Measurements from ENCODE around the gene CAND2.
"Not testable (repeated sequence)": the region's sequence is repeated elsewhere in the genome, so short reads cannot be mapped to it uniquely, and the experiment has no call there.

CAND2 gene

DNA sequence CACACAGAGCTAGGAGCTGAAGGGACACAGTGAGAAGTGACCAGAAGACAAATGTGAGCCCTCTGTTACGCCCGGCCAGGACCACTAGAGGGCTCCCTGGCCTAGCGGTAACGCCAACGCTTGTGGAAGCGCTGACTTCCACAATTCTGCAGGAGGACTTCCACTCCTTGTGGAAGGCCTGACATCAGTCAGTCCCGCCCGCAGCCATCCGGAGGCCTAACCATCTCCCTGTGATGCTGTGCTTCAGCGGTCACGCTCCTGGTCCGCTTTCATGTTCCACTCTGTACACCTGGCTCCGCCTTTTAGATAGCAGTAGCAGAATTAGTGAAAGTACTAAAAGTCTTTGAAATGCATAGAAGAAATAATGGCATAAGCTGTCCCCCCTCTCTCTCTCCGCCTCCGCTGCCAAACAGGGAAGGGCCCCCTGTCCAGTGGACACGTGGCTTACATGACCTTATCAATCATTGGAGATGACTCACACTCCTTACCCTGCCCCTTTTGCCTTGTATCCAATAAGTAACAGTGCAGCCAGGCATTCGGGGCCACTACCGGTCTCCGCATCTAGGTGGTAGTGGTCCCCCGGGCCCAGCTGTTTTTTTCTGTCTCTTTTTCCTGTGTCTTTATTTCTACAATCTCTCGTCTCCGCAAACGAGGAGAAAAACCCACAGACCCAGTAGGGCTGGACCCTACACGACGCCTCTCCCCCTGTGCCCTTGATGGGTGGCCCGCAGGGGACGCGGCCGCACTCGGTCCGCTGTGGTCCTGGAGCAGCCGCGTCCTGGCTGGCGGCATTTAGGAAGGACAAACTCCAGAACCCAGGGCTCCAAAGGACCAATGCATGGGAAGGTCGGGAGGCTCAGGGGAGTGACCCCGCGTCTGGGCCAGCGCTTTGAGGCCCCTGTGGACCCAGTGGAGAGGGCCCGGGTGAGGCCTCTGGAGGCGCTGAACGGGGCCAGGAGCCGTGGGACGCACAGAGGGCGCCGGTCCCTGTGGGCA lies 71.9 kb downstream of the CAND2 start:
- peak; percentile 59 for DNase-seq

GRCh38 chr3:12869035-12869621 lies 72.6 kb downstream of the CAND2 start:
- DNase-seq: peak; percentile 33

GRCh38 chr3:12870942-12871341 lies 74.5 kb downstream of the CAND2 start:
- DNase-seq: no peak

- no peak for DNase-seq
These were observed 75.0 kb downstream of the CAND2 start for GRCh38 chr3:12871404-12871983.

DNA sequence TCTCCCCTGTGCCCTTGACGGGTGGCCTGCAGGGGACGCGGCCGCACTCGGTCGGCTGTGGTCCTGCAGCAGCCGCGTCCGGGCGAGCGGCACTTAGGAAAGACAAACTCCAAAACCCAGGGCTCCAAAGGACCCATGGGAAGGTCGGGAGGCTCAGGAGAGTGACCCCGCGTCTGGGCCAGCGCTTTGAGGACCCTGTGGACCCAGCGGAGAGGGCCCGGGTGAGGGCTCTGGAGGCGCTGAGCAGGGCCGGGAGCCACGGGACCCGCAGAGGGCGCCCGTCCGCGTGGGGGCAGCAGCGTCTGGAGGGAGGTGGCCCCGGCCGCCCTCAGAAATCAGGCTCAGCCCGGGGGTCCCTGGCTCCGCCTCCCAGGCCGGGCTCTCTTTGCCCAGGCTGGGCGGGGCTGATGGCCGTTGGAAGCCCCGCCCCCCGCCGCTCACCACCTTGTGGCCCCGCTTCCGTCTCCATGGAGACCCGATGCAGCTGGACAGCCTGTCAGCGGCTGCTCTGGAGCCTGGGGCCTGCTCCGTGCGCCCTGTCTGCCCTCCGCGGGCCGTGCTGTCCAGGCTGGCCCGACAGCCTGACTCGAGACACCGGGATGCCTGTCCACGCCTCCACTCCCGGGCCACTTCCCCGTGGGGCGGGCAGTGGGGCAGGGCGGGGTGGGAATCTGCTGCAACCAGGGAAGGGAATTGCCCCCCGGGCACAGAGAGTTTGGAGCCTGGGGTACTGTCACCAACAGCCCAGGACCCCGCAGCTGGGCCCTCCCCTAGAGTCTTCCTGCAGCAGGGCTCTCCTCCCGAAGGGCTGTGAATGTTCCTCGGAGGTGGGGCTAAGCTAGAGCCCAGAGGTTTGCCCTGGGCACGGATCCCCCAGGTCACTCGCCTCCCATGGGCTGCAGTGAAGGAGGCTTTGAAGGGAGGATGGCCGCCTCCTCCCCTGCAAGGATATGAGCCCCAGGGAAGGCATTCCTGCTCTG lies 79.7 kb downstream of the CAND2 start:
- no peak for DNase-seq

DNA sequence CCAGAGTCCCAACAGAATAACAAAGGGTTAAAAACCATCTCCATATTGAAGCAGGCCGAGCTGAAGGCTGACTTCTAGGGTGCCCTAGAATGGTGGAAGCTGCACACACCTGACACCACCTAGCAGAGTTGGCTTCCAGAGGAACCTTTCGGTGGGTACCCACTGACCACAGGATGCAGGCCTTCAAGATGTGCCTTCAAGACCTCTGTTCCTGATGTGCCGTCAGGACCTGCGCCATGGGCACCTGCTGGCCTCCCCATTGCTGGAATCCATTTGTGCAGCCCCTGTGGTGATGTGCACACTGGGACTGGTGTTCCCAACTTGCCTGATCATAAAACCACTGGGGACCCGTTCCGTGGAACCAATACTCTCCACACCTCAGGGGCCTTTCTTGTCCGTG lies 80.6 kb downstream of the CAND2 start:
- DNase-seq: no peak

- no peak for DNase-seq
These were observed 81.7 kb downstream of the CAND2 start for GRCh38 chr3:12878141-12878574.

DNA sequence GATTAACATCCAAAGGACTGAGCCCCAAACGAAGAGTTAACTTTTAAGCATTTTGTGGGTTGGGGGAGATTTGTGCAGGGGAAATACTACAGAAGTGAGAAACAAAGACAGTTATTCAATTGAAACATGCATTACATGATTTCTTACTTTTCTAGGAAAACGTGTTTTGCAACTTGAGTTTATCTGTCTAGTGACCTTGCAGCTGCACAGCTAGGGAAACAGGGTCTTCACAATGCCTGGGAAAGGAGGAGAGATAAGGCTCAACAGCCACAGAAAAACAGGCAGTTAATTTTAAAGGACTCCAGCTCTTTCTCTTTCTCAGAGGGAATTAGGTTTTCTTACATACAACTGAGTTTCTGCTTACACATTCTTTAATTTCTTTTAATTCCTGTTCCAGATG lies 82.3 kb downstream of the CAND2 start:
- not testable (repeated sequence) for DNase-seq

DNA sequence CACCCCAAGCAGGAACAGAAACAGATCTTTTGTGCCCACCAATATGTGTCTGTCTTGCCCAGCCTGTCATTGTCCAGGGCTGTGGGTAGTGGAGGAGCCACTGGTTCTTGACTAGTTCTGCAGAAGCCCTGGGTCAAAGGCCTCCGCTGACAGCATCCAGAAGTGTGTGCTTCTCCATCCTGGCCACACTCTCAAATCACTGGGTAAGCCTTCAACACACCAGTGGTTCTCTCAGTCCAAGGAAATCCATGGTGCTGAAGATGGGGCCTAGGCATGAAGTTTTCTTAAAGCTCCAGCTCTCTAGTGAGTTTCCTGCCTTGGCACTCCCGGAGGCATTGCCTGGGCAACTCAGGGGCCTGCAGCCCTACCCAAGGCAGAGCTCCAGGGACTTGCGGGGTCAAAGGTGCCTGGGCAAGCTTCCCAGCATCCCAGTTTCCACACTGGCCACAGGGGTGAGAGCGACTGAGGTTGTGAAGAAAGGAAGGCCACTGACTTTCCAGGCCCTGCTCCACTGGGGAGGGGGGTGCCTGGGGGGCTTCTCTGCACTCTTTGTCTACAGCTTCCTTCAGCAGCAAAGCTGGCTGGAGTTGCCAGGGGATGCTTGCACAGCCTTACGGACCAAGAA lies 82.8 kb downstream of the CAND2 start:
- DNase-seq: no peak

DNA sequence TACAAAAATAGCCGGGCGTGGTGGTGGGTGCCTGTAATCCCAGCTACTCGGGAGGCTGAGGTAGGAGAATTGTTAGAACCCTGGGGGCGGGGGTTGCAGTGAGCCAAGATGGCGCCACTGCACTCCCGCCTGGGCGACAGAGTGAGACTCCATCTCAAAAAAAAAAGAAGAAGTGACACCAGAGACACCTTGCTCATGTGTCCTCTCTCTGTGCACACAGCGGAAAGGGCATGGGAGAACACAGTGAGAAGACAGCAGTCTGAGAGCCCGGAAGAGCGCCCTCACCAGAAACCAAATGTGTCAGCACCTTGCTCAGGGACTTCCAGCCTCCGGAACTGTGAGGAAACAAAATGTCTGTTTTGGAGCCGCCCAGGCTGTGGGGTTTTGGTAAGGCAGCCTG lies 85.4 kb downstream of the CAND2 start:
- DNase-seq: not testable (repeated sequence)

DNA sequence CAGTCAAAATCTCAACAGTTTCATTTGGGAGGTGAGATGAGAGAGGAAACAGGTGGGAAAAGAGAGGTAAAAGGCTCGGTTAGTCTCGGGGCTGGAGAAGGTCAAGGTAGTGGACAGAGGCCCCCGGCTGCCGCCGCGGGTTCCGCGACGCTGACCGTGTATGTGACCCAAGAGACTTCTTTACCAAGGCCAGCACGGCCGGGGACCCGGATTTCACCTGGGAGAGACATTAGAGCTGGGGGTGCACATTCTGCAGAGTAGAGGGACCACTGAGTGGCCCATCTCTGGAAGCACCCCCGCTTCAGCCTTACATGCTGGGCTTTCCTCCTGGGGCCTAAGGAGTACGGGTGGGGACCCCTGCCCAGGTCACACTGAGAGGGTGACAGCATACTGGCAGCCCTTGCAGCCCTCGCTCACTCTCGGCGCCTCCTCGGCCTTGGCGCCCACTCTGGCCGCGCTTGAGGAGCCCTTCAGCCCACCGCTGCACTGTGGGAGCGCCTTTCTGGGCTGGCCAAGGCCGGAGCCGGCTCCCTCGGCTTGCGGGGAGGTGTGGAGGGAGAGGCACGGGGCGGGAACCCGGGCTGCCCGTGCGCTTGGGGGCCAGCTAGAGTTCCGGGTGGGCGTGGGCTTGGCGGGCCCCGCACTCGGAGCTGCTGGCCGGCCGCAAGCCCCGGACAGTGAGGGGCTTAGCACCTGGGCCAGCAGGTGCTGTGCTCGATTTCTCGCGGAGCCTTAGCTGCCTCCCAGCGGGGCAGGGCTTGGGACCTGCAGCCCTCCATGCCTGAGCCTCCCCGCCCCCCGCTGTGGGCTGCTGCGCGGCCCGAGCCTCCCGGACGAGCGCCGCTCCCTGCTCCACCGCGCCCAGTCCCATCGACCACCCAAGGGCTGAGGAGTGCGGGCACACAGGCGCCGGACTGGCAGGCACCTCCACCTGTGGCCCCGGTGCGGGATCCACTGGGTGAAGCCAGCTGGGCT lies 86.1 kb downstream of the CAND2 start:
- DNase-seq: no peak

DNA sequence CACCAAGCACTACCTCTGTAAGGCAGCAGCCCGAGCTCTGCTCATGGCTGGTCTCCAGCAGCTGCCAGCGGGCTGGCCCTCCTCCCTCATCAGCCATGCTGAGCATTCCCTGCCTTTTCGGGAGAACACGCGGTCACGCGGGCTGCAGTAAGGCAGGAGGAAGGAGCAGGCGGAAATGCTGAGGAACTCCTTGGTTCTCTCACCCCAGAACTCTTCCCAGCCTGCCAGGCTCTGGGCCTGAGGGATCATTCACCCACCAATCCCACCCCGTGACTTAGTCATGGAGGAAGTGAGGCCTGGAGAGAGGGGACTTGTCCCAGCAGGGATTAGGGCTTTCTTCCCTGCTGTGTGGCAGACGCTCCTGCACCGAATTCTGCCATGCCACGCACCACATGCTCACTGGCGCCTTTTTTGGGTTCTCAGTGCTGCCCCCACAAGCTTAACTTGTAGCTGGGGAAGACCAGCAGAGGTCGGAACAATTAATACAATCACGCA lies 87.8 kb downstream of the CAND2 start:
- DNase-seq: no peak

All from activated CD4-positive, alpha-beta T cell treated with anti-CD3 and anti-CD28 coated beads, Interleukin-2, amount 50 U/mL, for 16 hours (primary cell).